Activated CD4-positive, alpha-beta T cell treated with anti-CD3 and anti-CD28 coated beads, Interleukin-2, amount 50 U/mL, for 24 hours (primary cell): ENCODE data around the gene RAB8A.
A peak's percentile ranks its signal among the peaks of the same experiment; 100 is the strongest.
"Not testable (repeated sequence)": the region's sequence is repeated elsewhere in the genome, so short reads cannot be mapped to it uniquely, and the experiment has no call there.

ENCODE experiments used
- DNase-seq, 2 donors: peaks; one replicate each; pipeline ENCODE4 v3.0.0-alpha.2; 2020; ENCODE audit warnings: low read depth in 1 of 2, low spot score in 1 of 2

RAB8A gene

DNA sequence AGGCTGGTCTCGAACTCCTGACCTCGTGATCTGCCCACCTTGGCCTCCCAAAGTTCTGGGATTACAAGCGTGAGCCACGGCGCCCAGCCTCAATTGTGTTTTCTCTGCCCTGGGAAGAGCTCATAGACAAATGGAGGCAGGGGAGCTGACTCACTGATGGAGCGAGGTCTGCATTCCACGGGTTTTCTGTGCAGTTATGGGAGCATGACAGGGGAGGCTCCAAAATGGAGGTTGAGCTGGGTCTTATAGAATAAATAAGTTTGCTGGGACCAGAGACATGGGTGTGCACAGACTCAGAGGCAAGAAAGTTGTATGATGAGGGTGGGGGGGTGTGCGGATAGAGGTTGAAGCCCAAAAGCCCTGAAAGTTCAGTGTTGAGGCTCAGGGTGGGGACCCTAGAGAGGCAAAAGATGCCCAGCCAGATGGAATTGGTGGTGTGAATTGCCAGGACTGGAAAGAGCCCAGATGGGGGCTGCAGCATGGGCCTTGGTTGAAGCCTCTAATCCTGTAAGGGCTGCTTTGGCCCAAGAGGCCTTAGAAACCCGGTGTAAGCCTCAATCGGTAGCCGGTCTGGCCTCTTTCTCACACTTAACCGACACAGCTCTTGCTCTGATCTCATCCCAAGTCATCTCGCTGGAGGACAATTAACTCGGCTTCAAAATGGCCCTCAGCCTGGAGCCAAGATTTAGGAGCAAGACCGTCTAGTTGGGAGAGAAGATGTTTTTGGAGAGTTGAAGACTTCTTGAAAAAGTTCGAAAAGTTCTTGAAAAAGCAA lies 33.5 kb upstream of the RAB8A start:
- no peak for DNase-seq

DNA sequence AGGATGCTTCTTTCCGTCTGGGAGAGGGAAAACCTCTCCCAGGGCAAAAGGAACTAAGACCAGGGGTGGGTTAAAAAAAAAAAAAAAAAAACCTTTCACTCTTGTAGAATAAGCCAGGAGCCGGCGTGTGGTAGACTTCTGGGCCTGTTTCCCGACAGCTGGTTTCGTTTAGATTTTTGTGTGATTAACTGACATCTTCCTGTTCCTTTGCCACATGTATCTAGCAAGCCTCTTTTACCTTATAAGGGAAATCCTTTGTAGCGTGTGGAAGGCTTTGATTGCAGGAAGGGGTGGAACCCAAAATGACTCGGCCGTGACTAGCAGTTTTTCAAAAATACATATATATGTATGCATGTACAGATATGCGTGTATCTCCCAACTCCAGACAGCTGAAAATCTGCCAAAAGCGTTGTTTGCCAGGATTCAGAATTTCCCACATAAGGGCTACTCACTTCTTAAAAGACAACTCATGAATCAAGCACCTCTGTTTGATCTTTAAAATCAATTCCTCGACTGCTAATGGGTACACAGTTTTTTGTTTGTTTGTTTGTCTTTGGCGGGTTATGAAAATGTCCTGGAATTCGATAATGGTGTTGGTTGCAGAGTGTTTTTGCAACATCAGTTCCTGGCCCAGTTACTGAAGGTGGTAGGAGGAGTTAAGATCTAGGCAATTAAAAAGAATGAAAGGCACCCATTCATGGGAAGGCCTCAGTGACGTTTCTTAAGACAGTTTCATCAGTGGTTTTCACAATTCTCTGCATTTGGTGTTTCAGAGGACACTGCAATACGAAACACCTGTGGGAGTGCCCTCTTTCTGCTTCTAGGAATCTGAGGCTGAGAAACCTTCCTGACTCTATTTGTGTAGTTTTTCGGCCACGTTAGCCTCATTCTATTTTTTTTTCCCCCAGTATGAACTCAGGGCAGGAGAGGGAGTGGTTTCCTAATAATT lies 32.7 kb upstream of the RAB8A start:
- DNase-seq, result peak in 1 of 2 donors; percentile 69

DNA sequence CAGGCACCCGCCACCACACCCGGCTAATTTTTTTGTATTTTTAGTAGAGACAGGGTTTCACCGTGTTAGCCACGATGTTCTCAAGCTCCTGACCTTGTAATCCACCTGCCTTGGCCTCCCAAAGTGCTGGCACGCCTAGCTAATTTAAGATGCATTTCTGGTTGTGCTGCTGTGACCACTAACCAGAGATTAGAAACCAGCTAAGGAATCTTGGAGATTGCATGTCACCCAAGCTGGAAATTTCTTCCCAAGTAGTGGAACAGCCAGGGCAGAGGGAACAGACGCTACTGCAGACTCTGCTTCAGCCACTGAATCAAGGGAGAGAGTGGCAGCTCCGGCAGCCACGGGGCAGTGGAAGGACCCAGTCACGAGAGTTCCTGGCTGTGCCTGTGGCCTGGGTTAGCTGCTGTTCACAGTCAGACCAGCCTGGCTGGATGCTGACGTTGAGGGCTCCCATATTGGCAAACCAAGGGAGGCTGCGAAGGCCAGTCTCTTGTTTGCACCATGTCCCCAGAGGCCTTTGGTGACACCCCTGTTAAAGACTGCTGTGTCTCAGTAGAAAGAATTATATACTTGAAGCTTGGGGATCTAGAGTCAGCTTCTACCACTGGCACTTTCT lies 27.5 kb upstream of the RAB8A start:
- no peak for DNase-seq

DNA sequence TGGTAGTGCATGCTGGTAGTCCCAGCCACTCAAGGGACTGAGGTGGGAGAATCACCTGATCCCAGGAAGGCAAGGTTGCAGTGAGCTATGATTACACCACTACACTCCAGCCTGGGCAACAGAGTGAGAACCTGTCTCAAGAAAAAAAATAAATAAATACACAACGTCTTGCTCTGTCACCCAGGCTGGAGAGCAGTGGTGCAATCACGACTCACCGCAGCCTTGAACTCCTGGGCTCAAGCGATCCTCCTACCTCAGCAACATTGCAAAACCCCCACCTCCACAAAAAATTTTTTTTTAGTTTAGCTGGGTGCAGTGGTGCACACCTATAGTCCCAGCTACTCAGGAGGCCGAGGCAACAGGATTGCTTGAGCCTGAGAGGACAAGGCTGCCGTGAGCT lies 26.6 kb upstream of the RAB8A start:
- no peak for DNase-seq

DNA sequence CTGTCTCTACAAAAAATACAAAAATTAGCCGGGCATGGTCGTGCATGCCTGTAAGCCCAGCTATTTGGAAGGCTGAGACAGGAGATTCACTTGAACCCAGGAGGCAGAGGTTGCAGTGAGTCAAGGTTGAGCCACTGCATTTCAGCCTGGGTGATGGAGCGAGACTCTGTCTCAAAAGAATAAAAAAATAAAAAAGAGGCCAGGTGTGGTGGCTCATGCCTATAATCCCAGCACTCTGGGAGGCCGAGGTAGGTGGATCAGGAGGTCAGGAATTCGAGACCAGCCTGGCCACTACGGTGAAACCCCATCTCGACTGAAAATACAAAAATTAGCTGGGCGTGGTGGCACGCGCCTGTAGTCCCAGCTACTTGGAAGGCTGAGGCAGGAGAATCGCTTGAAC lies 24.3 kb upstream of the RAB8A start:
- DNase-seq, result not testable (repeated sequence)

DNA sequence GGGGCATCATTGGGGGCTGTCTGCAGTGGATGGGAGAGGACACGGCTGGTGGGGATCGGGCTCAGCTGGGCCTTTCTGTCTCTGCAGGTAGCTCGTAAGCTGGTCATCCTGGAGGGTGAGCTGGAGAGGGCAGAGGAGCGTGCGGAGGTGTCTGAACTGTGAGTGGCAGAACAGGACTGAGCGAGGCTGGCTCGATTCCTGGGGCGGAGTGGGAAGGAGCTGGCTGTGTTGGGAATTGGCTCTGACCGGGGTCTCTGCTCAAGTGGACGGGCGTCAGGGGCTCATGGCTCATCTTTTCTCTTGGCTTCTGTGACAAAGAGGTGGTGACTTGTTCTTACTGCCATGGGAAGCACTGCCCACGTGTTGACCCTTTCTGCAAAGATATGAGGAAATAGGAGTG lies 23.7 kb upstream of the RAB8A start:
- DNase-seq, result no peak

DNA sequence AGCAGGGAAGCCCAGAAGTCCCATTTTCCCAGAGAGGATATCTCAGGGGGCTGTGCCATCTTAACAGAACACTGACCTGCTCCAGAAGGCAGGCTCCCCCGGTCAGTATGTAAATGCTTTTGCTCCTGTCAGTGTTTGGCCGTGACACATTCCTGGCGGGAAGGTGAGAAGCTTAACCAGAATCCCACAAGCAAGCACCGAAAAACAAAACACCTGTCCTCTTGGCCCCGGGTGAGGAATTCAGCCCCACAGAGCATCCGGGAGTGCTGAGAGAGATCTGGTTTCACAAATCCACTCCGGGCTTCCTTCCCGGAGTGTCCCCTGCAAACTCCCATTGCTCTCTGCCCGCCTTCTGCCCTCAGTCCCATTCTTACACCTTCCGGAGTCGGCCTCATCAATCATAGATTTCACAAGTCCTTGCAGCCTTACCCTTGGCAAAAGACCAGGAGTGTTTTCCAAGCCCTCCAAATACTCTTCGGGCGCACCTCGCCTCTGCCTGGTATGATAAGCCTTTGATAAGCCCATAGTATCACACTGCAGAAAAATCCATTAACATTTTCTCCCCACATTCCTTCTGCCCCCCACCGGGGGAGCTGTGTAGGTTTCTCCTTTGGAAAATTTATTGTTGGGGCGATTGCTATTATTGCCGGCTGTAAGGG lies 23.2 kb upstream of the RAB8A start:
- no peak for DNase-seq

DNA sequence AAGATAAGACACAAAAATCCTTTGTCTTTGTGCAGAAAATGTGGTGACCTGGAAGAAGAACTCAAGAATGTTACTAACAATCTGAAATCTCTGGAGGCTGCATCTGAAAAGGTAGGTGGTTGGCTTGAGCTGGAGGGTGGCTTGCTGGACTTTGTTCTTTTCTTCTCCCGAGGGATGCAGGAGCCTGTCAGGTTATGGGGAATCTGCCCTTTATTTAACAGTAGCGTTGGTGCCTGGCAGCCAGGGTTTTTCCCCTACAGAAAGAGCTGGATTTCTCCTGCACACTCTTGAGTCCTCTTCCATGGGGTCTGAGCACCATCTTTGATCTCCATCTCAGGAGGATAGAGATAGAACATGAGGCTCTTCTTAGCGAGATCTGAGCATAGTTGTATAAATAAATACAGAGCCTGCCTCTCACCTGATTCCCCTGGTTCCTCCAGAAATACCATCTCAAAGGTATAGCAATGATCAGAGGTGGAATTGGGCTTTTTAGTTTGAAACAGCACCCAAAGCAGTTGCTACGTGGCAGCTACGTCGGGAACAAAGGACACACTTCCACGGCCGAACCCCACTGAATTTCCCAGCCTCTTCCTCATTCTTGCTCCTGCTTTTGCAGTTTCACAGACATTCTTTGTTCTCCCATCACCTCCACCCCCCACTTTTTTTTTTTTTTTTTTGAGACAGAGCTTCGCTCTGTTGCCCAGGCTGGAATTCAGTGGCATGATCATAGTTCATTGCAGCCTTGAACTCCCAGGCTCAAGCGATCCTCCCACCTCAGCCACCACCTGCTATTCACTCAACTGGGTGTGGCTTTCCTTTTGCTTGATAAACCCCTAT lies 22.5 kb upstream of the RAB8A start:
- no peak for DNase-seq

DNA sequence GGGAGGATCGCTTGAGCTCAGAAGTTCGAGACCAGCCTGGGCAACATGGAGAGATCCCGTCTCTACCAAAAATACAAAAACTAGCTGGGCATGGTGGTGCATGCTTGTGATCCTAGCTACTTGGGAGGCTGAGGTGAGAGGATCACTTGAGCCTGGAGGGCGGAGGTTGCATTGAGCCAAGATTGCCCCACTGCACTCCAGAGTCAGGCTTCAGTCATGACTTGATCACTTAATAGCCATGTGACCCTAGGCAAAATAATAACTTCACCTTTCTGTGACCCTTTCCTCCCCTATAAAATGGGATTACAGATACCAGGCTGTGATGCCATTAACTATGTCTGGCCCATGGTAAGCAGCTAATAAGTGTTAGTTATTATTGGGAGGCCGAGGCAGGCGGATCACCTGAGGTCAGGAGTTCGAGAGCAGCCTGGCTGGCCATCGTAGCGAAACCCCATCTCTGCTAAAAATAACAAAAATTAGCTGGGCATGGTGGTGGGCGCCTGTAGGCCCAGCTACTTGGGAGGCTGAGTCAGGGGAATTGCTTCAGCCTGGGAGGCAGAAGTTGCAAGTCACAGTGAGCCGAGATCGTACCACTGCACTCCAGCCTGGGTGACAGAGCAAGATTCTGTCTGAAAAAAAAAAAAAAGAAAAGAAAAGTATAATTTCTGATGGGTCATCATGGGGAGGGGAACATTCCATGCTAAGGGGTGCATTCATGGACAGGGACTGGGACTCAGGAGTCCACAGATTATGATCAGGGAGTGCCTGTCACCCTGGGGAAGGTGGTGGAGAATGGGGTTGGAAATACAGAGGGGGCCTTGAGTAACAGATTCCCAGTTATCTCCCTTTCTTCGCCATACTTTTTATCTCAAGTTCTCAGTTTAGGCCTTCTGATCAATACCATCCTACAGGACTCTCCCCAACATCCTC lies 19.9 kb upstream of the RAB8A start:
- no peak for DNase-seq

DNA sequence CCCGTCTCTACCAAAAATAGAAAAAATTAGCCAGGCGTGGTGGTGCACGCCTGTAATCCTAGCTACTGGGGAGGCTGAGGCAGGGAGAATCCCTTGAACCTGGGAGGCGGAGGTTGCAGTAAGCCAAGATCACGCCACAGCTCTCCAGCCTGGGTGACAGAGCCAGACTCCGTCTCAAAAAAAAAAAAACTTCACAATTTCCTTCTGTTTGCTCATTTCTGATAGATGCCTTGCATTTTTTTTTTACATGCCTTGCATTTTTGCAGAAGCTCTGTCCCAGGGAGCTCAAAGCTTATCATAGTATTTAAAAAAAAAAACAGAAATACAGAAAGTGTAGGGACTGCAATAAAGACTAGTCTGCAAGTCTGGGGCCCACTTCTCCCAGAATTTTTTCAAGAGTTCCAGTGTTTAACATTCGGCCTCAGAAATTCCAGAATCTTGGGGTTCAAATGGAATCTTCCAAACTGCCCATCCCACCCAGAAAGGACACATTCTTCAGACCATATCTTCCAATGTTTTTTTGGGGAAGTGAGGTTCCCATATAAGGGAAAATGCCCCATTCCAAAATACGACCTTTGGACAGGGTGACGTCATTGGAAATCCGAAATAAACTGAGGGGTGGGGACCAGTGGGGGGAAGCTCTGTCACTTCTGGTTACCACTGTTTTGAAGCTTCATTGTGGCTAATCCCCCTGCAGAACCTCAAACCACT lies 17.2 kb upstream of the RAB8A start:
- no peak for DNase-seq

DNA sequence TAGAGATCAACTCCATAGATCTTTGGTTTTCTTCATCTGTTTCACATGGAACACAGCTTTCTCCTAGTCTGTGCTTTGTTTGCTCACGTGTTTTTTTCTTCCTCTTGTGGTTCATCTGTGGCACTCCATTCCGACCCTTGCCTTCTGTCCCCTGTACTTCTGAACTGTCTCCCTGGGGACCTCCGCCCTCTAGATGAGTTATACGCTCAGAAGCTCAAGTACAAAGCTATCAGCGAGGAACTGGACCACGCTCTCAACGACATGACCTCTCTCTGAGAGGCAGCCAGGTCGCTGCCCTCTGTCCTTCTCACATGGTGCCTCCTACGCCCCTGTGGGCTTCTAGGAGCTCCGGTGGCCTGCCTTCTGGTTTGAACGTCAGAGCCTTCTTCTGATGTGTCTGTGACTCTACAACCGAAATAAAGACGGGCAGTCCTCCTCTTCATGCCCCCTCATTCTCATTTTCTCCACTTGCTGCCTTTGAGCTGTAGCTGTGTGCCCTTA lies 16.6 kb upstream of the RAB8A start:
- DNase-seq, result no peak

DNA sequence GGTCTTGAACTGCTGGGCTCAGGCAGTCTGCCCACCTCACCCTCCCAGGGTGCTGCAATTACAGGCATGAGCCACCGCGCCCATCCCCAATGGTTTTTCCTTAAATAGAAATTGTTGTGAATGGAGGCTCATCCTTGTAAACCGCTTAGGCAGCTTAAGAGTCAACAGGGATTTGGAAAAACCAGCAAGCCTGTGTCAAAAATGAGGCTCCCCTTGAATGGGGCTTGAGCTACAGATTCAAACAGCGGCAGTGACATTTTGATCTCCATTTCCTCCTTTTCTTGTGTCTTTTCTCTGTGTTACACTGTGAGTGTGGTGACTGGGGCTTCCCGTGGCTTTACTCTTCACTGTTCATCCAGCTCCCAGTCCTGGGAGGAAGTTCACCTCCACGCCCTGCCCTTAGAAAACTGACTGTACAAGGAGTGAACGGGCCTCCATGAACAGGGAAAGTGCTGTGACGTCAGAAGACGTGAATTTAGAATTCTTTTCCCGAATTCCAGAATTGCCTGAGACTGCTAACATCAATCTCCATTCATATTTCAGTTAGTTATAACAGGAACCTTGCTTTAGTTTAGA lies 15.3 kb upstream of the RAB8A start:
- DNase-seq, result no peak

DNA sequence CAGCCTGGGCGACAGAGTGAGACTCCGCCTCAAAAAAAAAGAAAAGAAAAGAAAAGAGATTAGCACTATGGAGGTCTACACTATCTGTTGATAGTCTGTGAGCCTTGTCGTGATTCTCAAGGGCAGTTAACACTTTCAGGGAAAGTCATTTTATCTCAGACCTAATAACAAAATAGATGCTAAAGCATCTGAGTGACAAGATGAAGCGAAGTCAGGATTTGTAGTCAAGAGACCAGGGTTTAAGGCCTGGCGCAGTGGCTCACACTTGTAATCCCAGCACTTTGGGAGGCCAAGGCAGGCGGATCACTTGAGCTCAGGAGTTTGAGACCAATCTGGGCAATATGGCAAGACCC lies 13.3 kb upstream of the RAB8A start:
- DNase-seq, result no peak

DNA sequence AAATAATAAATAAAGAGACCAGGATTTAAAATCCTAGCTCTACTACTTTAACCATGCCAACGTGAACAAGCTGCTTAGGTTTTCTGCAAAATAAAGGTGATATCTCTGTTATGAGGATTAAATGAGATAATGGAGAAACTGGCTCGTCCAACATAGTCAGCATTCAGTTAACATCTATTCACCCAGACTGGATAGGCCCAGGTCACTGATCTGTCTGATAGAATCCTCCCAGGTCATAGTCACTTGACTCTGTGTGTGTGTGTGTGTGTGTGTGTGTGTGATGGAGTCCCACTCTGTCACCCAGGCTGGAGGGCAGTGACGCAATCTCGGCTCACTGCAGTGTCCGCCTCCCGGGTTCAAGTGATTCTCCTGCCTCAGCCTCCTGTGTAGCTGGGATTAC lies 12.9 kb upstream of the RAB8A start:
- DNase-seq, result no peak

DNA sequence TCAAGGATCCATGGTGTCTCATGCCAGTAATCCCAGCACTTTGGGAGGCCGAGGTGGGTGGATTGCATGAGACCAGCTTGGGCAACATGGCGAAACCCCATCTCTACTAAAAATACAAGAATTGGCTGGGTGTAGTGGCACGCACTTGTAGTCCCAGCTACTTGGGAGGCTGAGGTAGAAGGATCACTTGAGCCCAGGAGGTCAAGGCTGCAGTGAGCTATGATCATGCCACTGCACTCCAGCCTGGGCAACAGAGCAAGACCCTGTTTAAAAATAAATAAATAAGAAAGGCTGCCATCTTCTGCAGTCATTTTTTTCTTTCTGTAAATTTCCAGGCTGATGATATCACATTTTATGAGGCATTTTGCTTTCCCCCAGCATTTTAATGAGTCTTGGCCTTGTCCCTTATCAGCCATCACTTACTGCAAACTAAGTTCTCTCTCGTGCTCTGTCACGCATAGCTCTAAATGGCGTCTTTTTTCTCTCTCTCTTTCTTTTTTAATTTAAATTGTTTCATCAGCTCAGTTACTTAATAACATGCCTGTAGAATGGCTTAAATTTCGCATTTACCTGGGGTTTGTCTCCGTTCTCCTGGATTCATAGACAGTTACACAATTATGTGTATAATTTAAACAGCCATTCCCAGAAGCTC lies 12.2 kb upstream of the RAB8A start:
- DNase-seq, result not testable (repeated sequence)

DNA sequence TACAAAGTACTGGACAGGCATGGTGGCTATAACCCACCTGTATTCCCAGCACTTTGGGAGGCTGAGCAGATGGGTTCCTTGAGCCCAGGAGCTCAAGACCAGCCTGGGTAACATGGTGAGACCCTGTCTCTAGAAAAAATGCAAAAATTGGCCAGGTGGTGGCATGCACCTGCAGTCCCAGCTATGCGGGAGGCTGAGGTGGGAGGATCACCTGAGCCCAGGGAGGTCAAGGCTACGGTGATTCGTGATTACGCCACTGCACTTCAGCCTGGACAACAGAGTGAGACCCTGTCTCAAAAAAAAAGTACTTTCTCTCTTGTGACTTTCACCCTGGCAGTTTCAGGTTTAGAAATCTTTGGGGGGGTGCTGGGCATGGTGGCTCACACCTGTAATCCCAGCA lies 11.2 kb upstream of the RAB8A start:
- no peak for DNase-seq

DNA sequence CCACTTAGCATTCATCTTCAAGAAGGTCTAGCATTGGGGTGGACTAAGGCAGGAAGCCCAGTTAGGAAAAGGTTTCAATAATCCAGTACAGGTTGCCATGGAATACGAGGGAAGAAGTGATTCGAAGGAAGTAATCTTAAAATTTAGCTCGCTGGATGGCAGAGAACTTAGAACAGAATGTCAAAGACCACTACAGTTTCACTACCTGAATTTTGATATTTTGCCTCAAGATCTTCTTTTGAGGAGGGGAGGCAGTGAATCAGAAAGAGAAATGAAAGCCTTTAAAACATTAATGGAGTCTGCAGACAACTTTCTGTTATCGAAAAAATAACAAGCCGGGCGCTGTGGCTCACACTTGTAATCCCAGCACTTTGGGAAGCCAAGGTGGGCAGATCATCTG lies 7.0 kb upstream of the RAB8A start:
- no peak for DNase-seq

DNA sequence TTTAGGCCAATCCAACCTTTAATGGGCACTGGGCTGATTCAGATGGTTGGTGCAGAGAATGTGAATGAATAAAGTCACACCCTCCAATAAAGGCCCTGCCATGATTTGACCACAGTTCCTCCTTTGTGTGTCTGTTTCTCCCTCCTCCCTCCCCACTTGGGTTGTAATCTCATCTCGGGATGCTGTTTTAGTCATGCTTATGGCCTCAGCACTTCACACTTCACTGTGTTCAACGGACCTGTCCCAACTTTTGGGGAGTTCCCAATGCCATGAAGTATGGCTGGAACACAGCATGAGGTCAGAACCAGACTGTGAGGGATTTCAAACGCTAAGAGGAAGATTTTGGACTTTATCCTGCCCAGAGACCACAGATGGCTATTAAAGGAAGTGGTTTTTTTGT lies 5.6 kb upstream of the RAB8A start:
- no peak for DNase-seq
